Measurements from ENCODE around the gene CLTC. TPM values are rescaled to one million over a fixed set of nuclear protein-coding genes. Genes with fewer than 3 reads are reported as not detected.
A peak's percentile ranks its signal among the peaks of the same experiment; 100 is the strongest.

CLTC gene
- total and polyA plus RNA-seq, 10 of the 15 experiments (the other 5 are each of a cell fraction or from before 2014, with no cell fraction given), result 77.5 to 188 (median 129) TPM

DNA sequence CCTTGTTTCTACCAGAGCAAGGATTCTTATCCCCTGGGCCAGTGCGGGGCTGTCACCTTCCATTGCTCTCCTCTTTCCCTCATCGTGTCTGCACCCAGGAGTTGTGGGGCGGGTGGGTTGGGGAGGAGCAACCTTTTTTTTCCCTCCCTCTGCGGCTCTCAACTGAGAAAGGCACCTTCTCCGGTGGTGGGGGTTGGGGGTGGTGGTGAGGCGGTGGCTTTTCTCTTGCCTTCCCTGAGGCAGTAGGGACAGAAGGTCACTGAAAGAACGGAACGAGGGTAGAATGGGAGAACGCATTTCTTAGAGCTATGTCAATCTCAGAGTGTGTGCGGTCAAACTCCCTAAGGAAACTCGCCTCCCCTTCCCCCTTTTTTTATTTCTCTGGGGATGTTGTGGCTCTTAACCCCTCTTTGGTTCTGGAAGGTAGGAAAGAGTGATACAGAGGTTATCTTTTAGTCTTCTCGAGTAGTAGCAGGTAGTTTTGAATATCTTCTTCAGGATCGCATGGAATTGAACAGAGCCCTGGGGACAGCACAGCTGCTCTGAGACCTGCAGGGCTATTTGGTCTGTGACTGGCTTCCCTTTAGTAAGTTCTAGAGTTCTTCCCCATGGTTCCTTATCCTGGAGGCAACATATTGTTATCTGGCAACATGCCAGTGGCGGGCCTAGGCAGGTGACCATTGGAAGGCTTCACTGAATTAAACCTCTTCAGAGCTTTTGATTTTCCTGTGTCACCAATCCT lies 994 bp downstream of the CLTC start (continued):
- TF ChIP-seq ZNF592 (IDR thresholded peaks at IDR 0.05), result no peak
- no peak for TF ChIP-seq ESRRA (IDR thresholded peaks at IDR 0.05; ENCODE audit: low read length)
- TF ChIP-seq SMAD5 (IDR thresholded peaks at IDR 0.05; ENCODE audit: low read depth), result no peak
- no peak for TF ChIP-seq SMC3 (IDR thresholded peaks at IDR 0.05; ENCODE audit: borderline replicate concordance, low read length)
- TF ChIP-seq CHD2 (IDR thresholded peaks at IDR 0.05; ENCODE audit: borderline replicate concordance, low read depth, low read length), result no peak
- 0 out of 2 replicates have a peak, but pooled peaks have one; percentile 19 for TF ChIP-seq CBFB (IDR thresholded peaks at IDR 0.05; ENCODE audit: low read depth)
- TF ChIP-seq EZH2 (IDR thresholded peaks at IDR 0.05; ENCODE audit: borderline replicate concordance, control insufficient read depth, low read depth, low read length), result no peak
- no peak for TF ChIP-seq ATF7 (IDR thresholded peaks at IDR 0.05; ENCODE audit: low read depth)
- no peak for TF ChIP-seq BRCA1 (IDR thresholded peaks at IDR 0.05; ENCODE audit: low read depth, low read length)
- no peak for TF ChIP-seq ZNF687 (IDR thresholded peaks at IDR 0.05)
- TF ChIP-seq MYB (IDR thresholded peaks at IDR 0.05; ENCODE audit: borderline replicate concordance, low read depth, low read length), result no peak
- TF ChIP-seq ZNF274 (IDR thresholded peaks at IDR 0.05; ENCODE audit: insufficient read depth, insufficient read length), result no peak
- TF ChIP-seq BCL11A (IDR thresholded peaks at IDR 0.05; ENCODE audit: low read depth, low read length), result no peak
- TF ChIP-seq, protein P1, sequence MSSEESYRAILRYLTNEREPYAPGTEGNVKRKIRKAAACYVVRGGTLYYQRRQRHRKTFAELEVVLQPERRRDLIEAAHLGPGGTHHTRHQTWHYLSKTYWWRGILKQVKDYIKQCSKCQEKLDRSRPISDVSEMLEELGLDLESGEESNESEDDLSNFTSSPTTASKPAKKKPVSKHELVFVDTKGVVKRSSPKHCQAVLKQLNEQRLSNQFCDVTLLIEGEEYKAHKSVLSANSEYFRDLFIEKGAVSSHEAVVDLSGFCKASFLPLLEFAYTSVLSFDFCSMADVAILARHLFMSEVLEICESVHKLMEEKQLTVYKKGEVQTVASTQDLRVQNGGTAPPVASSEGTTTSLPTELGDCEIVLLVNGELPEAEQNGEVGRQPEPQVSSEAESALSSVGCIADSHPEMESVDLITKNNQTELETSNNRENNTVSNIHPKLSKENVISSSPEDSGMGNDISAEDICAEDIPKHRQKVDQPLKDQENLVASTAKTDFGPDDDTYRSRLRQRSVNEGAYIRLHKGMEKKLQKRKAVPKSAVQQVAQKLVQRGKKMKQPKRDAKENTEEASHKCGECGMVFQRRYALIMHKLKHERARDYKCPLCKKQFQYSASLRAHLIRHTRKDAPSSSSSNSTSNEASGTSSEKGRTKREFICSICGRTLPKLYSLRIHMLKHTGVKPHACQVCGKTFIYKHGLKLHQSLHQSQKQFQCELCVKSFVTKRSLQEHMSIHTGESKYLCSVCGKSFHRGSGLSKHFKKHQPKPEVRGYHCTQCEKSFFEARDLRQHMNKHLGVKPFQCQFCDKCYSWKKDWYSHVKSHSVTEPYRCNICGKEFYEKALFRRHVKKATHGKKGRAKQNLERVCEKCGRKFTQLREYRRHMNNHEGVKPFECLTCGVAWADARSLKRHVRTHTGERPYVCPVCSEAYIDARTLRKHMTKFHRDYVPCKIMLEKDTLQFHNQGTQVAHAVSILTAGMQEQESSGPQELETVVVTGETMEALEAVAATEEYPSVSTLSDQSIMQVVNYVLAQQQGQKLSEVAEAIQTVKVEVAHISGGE (CRISPR knock-in tag; IDR thresholded peaks at IDR 0.05), result no peak
- TF ChIP-seq HDAC6 (IDR thresholded peaks at IDR 0.05; ENCODE audit: unreplicated experiment), result no peak
- peak; percentile 26 to 36; a peak in 3 of 4 replicates for TF ChIP-seq IKZF2 (IDR thresholded peaks at IDR 0.05)
- TF ChIP-seq SRF (IDR thresholded peaks at IDR 0.05; ENCODE audit: low read depth in 2 of 2, low read length in 2 of 2), result no peak
- no peak for TF ChIP-seq ZSCAN29 (IDR thresholded peaks at IDR 0.05)
- TF ChIP-seq BMI1 (IDR thresholded peaks at IDR 0.05; ENCODE audit: borderline replicate concordance), result no peak
